DND-41 (cell line): Measurements from ENCODE around the gene VAV2.

Experiments
- EZH2 ChIP-seq: IDR thresholded peaks from 3 replicates; pipeline ENCODE4 v1.6.1; 2012; ENCODE audit warnings: borderline replicate concordance, low read depth, mild to moderate bottlenecking, moderate library complexity, low read length, inconsistent platforms; ENCODE audit not compliant: severe bottlenecking
- TF ChIP-seq, protein P1 (sequence below): IDR thresholded peaks from 2 replicates; pipeline ENCODE4 v1.5.1; 2012; ENCODE audit warnings: borderline replicate concordance, low read length, moderate library complexity, mild to moderate bottlenecking; ENCODE audit not compliant: poor library complexity, severe bottlenecking; ENCODE audit errors: extremely low read depth

- TF ChIP-seq, protein P1, sequence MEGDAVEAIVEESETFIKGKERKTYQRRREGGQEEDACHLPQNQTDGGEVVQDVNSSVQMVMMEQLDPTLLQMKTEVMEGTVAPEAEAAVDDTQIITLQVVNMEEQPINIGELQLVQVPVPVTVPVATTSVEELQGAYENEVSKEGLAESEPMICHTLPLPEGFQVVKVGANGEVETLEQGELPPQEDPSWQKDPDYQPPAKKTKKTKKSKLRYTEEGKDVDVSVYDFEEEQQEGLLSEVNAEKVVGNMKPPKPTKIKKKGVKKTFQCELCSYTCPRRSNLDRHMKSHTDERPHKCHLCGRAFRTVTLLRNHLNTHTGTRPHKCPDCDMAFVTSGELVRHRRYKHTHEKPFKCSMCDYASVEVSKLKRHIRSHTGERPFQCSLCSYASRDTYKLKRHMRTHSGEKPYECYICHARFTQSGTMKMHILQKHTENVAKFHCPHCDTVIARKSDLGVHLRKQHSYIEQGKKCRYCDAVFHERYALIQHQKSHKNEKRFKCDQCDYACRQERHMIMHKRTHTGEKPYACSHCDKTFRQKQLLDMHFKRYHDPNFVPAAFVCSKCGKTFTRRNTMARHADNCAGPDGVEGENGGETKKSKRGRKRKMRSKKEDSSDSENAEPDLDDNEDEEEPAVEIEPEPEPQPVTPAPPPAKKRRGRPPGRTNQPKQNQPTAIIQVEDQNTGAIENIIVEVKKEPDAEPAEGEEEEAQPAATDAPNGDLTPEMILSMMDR = no peak
- no peak for TF ChIP-seq EZH2
Measured at GRCh38 chr9:133857639-133858038, 134.5 kb downstream of the VAV2 start.
